NOMO-1 treated with dmso at 0.1 percent for 144 hours (cell line): ENCODE measurements around the gene SPPL2B.

ENCODE experiments used
- DNase-seq: peaks from one replicate; lab custom pipeline; 2025; ENCODE audit not compliant: unreplicated experiment; lab: John Stamatoyannopoulos, UW

The SPPL2B gene

GRCh38 chr19:2296141-2296540, 32.3 kb upstream of the SPPL2B start:
- DNase-seq: no peak

GRCh38 chr19:2300533-2300932, 28.0 kb upstream of the SPPL2B start:
- no peak for DNase-seq

GRCh38 chr19:2302319-2303210, 25.9 kb upstream of the SPPL2B start:
- DNase-seq: no peak

GRCh38 chr19:2303211-2303798, 25.2 kb upstream of the SPPL2B start:
- DNase-seq: no peak

- DNase-seq: no peak
Measured at GRCh38 chr19:2305452-2306280, 22.8 kb upstream of the SPPL2B start.

GRCh38 chr19:2306281-2306806, 22.1 kb upstream of the SPPL2B start:
- no peak for DNase-seq

GRCh38 chr19:2306971-2307370, 21.5 kb upstream of the SPPL2B start:
- DNase-seq: no peak

GRCh38 chr19:2307518-2308012, 20.9 kb upstream of the SPPL2B start:
- DNase-seq: no peak

GRCh38 chr19:2308114-2308556, 20.3 kb upstream of the SPPL2B start, which contains the start of gene LINGO3:
LINGO3 (minus strand) TSS chr19:2308154; CDS start chr19:2291776, 16,378 bp downstream.
- DNase-seq: no peak

GRCh38 chr19:2309734-2310362, 18.6 kb upstream of the SPPL2B start:
- no peak for DNase-seq

- no peak for DNase-seq
Measured at GRCh38 chr19:2311093-2311492, 17.4 kb upstream of the SPPL2B start.

- no peak for DNase-seq
Measured at GRCh38 chr19:2312820-2313501, 15.5 kb upstream of the SPPL2B start.

- no peak for DNase-seq
Measured at GRCh38 chr19:2315121-2315817, 13.2 kb upstream of the SPPL2B start.

GRCh38 chr19:2315818-2316353, 12.6 kb upstream of the SPPL2B start:
- DNase-seq: peak; percentile 93

- DNase-seq: no peak
Measured at GRCh38 chr19:2317300-2317699, 11.2 kb upstream of the SPPL2B start.

GRCh38 chr19:2317756-2318155, 10.7 kb upstream of the SPPL2B start:
- no peak for DNase-seq

- no peak for DNase-seq
Measured at GRCh38 chr19:2318923-2319322, 9.6 kb upstream of the SPPL2B start.

GRCh38 chr19:2319551-2319950, 8.9 kb upstream of the SPPL2B start:
- DNase-seq: no peak

- no peak for DNase-seq
Measured at GRCh38 chr19:2320049-2320448, 8.4 kb upstream of the SPPL2B start.
